ENCODE results near the gene COMMD4.
"Not testable (repeated sequence)": the region's sequence is repeated elsewhere in the genome, so short reads cannot be mapped to it uniquely, and the experiment has no call there.

The COMMD4 gene

GRCh38 chr15:75333654-75334419, 2.0 kb upstream of the COMMD4 start:
- not testable (repeated sequence) for DNase-seq

GRCh38 chr15:75335313-75335704, 554 bp upstream of the COMMD4 start:
- no peak for DNase-seq

DNA sequence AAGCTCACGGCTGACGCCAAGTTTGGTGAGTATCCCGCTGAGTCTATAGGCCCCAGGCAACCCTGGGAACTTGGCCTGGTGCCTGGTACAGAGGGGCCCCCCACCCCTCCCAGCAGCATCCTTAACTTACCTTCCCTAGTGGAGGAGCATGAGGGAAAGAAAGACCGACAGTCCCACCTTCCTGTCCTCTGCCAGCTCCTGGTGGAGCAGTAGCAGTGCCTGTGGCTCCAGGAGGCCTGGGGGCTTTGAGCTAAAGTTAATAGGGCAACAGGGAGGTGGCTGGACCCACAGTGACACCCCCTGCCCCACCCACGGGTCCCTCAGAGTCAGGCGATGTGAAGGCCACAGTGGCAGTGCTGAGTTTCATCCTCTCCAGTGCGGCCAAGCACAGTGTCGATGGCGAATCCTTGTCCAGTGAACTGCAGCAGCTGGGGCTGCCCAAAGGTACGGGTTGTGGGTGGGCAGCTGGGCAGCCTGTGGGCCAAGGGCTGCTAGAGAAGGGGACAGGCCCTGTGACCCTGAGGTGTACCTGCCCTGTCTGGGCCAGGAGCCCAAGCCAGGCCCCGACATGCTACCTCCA, 2.9 kb downstream of the COMMD4 start:
- DNase-seq = no peak

DNA sequence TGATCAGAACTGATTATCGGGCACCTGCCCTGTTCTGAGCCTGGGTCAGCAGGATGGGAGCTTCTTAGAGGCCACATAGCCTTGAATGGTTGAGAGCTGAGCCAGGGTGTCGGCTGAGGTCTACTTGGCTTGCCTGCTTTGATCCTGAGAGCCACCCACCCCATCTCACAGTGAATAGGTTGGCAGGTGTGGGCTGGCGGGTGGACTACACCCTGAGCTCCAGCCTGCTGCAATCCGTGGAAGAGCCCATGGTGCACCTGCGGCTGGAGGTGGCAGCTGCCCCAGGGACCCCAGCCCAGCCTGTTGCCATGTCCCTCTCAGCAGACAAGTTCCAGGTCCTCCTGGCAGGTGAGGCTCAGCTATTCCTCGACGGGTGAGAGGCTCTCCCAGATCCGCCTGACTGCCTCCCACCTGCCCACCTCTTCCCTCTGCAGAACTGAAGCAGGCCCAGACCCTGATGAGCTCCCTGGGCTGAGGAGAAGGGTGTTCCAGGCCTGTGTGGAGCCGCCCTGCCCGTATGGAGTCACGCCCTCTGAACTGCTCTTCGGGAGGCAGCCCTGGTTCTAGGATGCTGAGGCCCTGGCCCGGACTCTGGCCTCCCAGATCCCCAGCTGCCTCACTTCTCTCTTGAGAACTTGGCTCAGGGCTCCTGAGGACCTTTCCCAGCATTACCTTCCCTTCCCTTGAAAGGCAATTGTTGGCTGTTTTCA, 3.8 kb downstream of the COMMD4 start:
- no peak for DNase-seq

DNA sequence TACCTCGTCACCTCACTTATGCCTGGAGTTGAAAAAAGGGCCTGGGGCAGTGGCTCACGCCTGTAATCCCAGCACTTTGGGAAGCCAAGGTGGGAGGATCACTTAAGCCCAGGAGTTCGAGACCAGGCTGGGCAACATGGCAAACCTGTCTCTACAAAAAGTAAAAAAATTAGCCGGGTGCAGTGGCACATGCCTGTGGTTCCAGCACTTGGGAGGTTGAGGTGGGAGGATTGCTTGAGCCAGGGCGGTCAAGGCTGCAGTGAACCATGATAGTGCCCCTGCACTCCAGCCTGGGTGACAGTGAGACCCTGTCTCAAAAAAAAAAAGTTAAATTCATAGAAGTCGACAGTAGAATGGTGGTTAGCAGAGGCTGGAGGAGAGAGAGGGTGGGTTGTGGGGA, 6.4 kb downstream of the COMMD4 start:
- DNase-seq = no peak

DNA sequence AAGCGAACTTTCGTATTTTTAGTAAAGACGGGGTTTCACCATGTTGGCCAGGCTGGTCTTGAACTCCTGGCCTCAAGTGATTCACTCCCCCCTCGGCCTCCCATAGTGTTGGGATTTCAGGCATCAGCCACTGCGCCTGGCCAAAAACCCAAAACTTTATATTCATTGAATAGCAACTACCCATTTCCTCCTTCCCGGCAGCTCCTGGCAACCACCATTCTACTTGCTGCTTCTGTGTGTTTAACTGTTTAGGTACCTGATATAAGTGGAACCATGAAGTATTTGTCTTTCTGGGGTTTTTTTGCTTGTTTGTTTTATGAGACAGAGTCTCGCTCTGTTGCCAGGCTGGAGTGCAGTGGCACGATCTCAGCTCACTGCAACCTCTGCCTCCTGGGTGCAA, 8.1 kb downstream of the COMMD4 start:
- DNase-seq = not testable (repeated sequence)

DNA sequence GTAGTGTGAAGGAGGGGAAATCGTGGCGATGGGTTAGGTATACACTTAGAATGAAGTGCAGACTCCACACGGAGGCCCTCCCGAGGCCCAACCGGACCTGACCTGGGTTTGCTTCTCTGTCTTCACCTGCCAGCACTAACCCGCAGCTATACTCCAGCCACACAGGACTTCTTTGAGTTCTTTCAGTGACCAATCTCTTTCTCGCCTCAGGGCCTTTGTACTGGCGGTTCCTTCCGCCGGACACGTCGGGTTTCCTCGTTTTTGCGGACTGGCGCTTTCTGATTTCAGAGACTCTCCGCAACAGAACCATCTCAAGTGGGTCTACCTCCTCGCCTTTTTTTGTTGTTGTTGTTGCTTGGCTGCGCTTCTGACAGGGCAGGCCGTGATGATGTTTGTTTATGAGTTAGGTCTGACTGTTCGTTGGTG, 10.9 kb downstream of the COMMD4 start, which contains the start of gene NEIL1:
TSS of gene NEIL1 (plus strand) at position 244 of the 426 bp plus-strand sequence. CDS start 1,867 bp downstream, outside the sequence.
- no peak for DNase-seq

DNA sequence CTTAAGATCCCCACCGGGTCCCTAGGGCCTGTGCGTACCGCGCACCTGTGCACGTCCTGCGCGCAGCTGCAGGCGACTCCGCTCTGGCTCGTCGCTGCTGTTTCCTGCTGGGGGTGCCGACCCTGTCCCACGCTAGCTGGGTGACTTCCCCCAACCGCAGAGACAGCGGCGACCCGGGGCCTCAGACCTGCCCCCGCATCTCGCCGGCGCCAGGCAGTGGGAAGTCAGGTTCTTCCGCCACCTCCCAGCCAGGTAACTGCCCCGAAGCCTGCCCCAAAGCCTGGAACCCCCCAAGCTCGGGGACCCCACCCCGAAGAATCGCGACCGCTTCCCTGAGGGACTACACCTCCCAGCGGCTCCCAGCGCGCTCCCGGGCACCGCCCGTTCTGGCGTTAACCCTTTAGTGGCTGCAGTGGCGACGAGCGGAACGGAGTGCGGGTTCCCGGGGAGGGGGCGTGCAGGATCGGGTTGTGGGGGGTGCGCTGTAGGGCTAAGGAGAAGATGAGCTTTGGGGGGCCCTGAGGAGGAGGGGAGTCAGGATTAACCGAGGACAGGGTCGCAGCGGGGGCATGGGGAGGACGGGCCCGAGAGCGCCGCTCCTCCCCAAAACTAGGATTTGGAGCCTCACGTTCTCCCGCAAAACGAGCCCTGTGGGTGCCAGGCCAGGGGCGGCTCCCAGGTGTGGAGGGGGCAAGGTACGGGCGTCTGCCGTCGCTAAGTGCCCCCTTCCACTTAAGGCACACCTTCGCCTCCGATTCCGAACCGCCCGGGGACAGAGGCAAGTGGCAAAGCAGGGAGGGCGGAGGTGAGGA, 11.6 kb downstream of the COMMD4 start:
- DNase-seq = peak; percentile 81

- DNase-seq = no peak
Measured at GRCh38 chr15:75348034-75348561, 12.2 kb downstream of the COMMD4 start.

DNA sequence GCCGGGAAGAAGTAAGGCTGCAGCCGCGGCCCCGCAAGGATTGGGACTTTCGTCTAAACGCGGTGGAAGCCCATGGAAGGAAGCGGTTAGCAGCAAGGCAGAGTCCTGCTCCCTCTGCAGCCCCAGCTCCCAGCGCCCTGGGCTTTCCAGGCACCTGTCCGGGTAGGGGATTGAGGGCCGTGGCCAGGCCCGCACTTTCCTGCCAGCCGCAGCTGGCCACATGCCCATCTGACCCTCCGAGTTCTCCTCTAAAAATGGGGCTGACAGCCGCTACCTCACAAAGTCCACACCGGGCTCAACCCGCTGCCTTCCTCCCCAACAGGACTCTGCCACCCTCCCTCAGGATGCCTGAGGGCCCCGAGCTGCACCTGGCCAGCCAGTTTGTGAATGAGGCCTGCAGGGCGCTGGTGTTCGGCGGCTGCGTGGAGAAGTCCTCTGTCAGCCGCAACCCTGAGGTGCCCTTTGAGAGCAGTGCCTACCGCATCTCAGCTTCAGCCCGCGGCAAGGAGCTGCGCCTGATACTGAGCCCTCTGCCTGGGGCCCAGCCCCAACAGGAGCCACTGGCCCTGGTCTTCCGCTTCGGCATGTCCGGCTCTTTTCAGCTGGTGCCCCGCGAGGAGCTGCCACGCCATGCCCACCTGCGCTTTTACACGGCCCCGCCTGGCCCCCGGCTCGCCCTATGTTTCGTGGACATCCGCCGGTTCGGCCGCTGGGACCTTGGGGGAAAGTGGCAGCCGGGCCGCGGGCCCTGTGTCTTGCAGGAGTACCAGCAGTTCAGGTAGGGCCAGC, 12.9 kb downstream of the COMMD4 start:
- DNase-seq = no peak

DNA sequence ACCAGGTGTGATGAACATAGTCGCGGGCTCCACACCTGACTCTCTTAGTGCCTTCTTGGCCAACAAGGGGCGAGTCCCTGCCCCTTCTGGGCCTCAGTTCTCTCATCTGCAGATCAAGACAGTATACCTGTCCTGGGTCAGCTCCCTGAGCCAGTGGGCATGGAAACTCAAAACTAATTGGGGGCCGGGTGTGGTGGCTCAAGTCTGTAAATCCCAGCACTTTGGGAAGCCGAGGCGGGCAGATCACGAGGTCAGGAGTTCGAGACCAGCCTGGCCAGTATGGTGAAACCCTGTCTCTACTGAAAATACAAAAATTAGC, 13.4 kb downstream of the COMMD4 start:
- DNase-seq = not testable (repeated sequence)

GRCh38 chr15:75349851-75350588, 14.2 kb downstream of the COMMD4 start:
- DNase-seq = peak; percentile 86

GRCh38 chr15:75350601-75351361, 14.9 kb downstream of the COMMD4 start:
- DNase-seq = no peak

DNA sequence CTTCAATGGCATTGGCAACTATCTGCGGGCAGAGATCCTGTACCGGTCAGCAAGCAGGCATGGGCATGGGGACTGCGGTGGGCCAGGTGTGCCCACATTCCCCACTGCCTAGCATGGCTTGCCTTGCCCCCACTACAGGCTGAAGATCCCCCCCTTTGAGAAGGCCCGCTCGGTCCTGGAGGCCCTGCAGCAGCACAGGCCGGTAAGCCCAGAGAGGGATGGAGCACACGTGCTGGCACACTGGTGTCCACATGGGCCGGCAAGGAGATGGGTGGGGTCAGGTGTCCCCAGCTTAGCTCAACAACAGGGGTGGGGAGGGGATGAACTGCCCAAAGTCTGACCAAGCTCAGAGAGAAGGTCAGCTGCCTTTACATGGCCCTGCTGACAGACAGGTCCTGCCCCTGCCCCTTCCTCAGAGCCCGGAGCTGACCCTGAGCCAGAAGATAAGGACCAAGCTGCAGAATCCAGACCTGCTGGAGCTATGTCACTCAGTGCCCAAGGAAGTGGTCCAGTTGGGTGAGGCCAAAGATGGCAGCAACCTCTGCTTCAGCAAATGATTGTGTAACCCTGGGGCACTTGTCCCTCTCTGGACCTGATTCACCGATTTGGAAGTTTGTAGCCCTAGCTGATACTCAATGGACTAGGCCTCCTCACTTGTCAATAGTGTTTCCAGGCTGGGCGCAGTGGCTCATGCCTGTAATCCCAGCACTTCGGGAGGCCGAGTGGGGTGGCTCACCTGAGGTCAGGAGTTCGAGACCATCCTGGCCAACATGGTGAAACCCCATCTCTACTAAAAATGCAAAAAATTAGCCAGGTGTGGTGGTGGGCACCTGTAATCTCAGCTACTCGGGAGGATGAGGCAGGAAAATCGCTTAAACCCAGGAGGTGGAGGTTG, 16.6 kb downstream of the COMMD4 start:
- no peak for DNase-seq

DNA sequence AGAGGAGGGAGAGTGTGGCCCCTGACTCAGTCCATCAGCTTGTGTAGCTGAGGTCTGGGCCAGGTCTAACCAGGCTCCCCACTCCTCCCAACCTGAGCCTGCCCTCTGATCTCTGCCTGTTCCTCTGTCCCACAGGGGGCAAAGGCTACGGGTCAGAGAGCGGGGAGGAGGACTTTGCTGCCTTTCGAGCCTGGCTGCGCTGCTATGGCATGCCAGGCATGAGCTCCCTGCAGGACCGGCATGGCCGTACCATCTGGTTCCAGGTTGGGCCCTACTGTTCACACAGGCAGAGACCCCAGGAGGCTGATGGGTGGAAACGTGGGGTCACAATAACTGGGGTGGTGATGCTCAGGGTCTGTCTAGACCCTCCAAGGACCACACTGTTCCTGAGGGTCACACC, 17.7 kb downstream of the COMMD4 start:
- no peak for DNase-seq

DNA sequence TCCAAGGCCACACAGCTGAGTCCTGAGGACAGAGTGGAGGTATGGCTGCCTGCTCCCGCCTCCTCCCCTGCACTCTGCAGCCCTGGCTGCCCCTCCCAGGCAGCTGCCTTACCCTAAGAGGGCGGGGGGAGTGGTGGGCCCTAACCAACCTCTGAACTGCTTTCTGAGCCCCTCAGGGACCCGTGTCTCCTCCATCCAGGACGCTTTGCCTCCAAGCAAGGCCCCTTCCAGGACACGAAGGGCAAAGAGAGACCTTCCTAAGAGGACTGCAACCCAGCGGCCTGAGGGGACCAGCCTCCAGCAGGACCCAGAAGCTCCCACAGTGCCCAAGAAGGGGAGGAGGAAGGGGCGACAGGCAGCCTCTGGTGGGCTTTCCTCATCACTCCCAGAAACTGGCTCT, 18.6 kb downstream of the COMMD4 start:
- DNase-seq = no peak

- no peak for DNase-seq
Measured at GRCh38 chr15:75355369-75355768, 19.5 kb downstream of the COMMD4 start.

DNA sequence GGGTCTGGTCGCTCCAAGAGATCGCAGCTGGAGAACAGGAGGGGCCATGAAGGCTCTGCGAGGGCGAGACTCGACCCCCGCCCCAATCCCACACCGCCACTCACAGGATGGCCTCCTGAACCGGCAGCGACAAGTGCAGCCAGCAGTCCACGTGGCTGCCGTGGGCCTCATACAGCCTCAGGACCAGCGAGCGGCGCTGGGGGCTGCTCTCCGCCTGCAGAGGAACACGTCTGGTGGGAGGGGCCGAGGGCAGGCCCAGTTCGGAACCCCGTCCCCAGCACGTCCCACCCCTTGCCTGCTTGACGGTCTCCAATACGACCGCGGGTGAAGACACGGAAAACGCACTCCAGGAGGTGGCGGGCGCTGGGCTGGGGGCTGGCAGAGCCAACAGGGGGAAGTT, 20.1 kb downstream of the COMMD4 start:
- no peak for DNase-seq

DNA sequence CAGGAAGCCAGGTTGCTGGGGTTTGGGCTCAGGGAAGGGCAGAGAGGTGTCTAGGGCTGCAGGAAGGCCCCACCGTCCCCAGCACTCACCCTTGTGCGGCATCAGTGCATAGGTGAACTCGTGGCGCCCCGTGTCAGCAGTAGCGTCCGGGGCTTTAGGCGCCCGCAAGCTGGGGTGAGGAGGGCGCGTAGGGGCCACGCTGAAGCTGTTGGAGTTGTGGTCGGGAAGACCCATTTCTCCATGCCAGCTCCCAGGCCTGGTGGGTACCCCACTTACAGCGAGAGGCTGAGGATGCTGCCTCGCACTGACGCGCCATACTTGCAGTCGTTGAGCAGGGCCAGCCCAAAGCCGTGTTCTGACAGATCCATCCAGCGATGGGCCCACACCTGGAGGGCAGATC, 20.7 kb downstream of the COMMD4 start:
- peak; percentile 58 for DNase-seq
